Measurements from ENCODE around the gene THRB. TPM values are rescaled to one million over a fixed set of nuclear protein-coding genes. Genes with fewer than 3 reads are reported as not detected.

Gene THRB
- total and polyA plus RNA-seq, 2 donors (not counting 3 experiments of a cell fraction or from before 2014, with no cell fraction given): 0.06 TPM; not detected in 1

DNA sequence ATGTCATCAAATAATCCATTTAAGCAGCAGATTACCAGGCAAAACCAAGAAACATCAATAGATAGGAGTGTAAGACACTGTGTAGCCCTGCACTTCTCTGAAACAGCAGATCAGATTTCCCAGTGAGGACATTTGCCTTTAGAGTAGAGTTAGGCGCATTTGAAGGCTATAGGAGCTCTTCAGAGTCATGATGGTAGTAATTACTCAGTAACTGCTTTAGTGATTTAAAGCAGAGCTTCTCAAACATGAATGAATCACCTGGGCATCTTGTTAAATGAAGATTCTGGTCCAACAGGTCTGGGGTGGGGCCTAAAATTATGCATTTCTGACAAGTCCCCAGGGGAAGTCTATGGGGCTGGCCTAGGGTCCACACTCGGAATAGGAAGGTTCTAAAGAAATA lies 36.9 kb downstream of the THRB start:
- POLR2A ChIA-PET: no interaction called here

More for the DNA sequence above, 36.9 kb downstream of the THRB start:
- H3K9me3 ChIP-seq (replicated peaks; ENCODE audit: control insufficient read depth, insufficient read depth, low read length): no peaks in the 10 kb centered on the region
- TF ChIP-seq, protein P1, sequence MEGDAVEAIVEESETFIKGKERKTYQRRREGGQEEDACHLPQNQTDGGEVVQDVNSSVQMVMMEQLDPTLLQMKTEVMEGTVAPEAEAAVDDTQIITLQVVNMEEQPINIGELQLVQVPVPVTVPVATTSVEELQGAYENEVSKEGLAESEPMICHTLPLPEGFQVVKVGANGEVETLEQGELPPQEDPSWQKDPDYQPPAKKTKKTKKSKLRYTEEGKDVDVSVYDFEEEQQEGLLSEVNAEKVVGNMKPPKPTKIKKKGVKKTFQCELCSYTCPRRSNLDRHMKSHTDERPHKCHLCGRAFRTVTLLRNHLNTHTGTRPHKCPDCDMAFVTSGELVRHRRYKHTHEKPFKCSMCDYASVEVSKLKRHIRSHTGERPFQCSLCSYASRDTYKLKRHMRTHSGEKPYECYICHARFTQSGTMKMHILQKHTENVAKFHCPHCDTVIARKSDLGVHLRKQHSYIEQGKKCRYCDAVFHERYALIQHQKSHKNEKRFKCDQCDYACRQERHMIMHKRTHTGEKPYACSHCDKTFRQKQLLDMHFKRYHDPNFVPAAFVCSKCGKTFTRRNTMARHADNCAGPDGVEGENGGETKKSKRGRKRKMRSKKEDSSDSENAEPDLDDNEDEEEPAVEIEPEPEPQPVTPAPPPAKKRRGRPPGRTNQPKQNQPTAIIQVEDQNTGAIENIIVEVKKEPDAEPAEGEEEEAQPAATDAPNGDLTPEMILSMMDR (IDR thresholded peaks at IDR 0.05; ENCODE audit: extremely low read depth in 1 of 2, insufficient read depth in 1 of 2, low read depth in 1 of 2, low read length in 2 of 2): no peak
- TF ChIP-seq POLR2A (IDR thresholded peaks at IDR 0.05; ENCODE audit: low read depth, low read length) (no peak), EZH2 (IDR thresholded peaks at IDR 0.05; ENCODE audit: borderline replicate concordance, low read depth, low read length, severe bottlenecking) (no peak), GATA2 (IDR thresholded peaks at IDR 0.05; ENCODE audit: insufficient read depth, insufficient read length, low read depth, low read length) (no peak), POLR2AphosphoS5 (IDR thresholded peaks at IDR 0.05; ENCODE audit: insufficient read depth, low read depth, low read length) (no peak), FOS (IDR thresholded peaks at IDR 0.05; ENCODE audit: borderline replicate concordance, insufficient read depth, low read length) (no peak)
- TF ChIP-seq, protein P2, sequence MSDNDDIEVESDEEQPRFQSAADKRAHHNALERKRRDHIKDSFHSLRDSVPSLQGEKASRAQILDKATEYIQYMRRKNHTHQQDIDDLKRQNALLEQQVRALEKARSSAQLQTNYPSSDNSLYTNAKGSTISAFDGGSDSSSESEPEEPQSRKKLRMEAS (IDR thresholded peaks at IDR 0.05; ENCODE audit: insufficient read depth, insufficient read length): no peak
- DNase-seq (ENCODE audit: low read depth, low spot score) (no peak), FAIRE-seq (no peak)
- no peaks in the 10 kb centered on the region for H3K27me3 ChIP-seq (ENCODE audit: control insufficient read depth in 2 of 2, insufficient read depth in 2 of 2, low read length in 2 of 2)
- intact Hi-C loops (cut with micrococcal nuclease): no loop called here
- no peaks in the 10 kb centered on the region for H3K36me3 ChIP-seq (ENCODE audit: control insufficient read depth in 2 of 2, extremely low read depth in 1 of 2, insufficient read depth in 2 of 2, low read length in 2 of 2)
- BruUV-seq (replicated peaks): no TSS peak
- H3K4me2 ChIP-seq (ENCODE audit: insufficient read depth, low read length): no peak overlapping the region
- no peak overlapping the region for H3K9ac ChIP-seq (replicated peaks; ENCODE audit: extremely low read depth, insufficient read depth, low read length)
- H3K4me3 ChIP-seq (replicated peaks in 1 of 3; ENCODE audit: insufficient read depth in 1 of 3, low read depth in 1 of 3, low read length in 3 of 3): no peak overlapping the region
- H2AFZ ChIP-seq (ENCODE audit: low read depth, low read length): no peak overlapping the region
- dilution Hi-C loops (cut with MboI; ENCODE audit: extremely low pct_ligation_motif_present, low sequenced_read_pairs): no loop called here
- no peaks in the 10 kb centered on the region for H4K20me1 ChIP-seq (replicated peaks; ENCODE audit: control insufficient read depth, extremely low read depth, insufficient read depth, low read length)
- no peak overlapping the region for H3K27ac ChIP-seq (ENCODE audit: insufficient read depth, low read depth, low read length)
- no peaks in the 10 kb centered on the region for H3K9me1 ChIP-seq (replicated peaks; ENCODE audit: control insufficient read depth, extremely low read depth, insufficient read depth, low read length)
- CTCF ChIA-PET: interaction anchor here (1.3 to 1.5 kb wide), 2 partner anchors 14 to 39 kb away, joined by 3 to 5 read pairs; no protein-coding TSS in a partner anchor
- no peaks in the 10 kb centered on the region for H3K79me2 ChIP-seq (ENCODE audit: control insufficient read depth, insufficient read depth, low read length)
- H3K4me1 ChIP-seq (ENCODE audit: control insufficient read depth, extremely low read depth, insufficient read depth, low read length): no peaks in the 10 kb centered on the region

All from endothelial cell of umbilical vein (primary cell).